D721Med (cell line): ENCODE data around the gene SELE.

Experiments
- DNase-seq: peaks from one replicate; pipeline ENCODE4 v3.0.0; 2011; ENCODE audit warnings: low spot score; ENCODE audit not compliant: insufficient read length
- FAIRE-seq: peaks from 2 replicates; lab custom pipeline; 2011; peaks lifted over from hg19 to GRCh38; lab: Jason Lieb, UNC
- CTCF ChIP-seq: IDR thresholded peaks from 2 replicates; pipeline ENCODE4 v1.5.1; 2012; ENCODE audit warnings: mild to moderate bottlenecking, control low read depth; ENCODE audit not compliant: insufficient read depth; ENCODE audit errors: missing control alignments

The SELE gene

GRCh38 chr1:169682071-169682470, 51.8 kb downstream of the SELE start:
- DNase-seq, result no peak
- no peak for TF ChIP-seq CTCF
- no peak for FAIRE-seq

DNA sequence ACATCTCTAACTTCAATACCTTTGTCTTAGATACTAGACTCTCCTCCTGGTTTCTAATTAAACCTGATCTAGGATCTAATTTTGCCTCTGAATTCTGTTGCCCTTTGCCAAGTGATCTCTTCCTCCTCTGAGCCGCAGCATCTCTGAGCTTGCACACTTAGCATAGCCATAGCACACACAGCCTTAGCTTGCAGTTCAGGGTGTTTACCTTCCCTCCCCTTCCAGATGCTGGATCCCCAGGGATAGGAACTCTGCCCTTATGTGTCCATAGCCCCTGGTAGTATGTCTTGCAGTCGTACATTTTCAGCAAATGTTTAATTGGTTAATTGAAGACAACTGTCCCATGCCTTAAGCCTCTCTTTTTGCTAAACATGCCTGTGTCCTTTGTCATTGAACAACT, 52.7 kb downstream of the SELE start:
- TF ChIP-seq CTCF, result no peak
- no peak for DNase-seq
- no peak for FAIRE-seq

GRCh38 chr1:169680377-169681019, 53.4 kb downstream of the SELE start:
- FAIRE-seq (no peak), DNase-seq (no peak)
- no peak for TF ChIP-seq CTCF

DNA sequence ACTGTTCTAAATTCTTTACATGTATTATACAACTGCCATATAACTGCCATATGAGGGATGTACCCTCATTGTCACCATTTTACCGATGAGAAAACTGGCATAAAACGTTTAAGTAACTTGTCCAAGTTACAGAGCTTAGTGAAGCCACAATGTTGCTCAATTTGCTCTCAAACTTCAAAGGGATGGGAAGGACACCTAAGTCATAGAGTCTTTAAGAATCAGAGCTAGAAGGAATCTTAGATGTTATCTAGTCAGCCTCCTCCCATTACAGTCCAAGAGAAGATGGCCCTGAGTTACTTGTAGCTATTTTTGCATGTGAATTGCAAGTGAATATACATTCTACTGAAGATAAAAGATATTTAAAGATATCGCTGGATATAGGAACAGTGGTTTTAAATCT, 54.2 kb downstream of the SELE start:
- no peak for TF ChIP-seq CTCF
- DNase-seq (no peak), FAIRE-seq (no peak)

DNA sequence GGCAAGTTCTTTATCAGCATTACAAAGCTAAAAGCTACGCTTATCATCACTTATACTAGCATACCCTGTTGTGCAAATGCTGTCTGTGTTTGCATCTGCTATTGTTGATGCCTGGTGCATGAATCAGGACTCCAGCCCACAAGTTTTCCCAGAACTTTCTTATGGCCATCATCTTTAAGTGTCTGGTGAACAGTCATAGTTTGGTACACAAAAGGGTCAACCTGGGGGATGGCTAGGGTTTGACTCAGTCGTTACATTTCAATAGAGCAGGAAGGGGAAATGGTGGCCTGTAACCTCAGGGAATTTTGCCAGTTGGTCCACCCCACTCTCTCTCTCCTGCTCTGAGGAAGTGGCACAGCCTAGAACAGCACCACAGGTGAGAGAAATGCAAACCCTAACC, 57.9 kb downstream of the SELE start:
- DNase-seq, result no peak
- peak; percentile 87 for FAIRE-seq
- TF ChIP-seq CTCF, result no peak
